SU-DHL-6 (cell line): ENCODE results near the gene NT5DC1.

Experiments
- H2AFZ ChIP-seq: fragments of 200-600 bp; sonication (generic); 2 replicates; pipeline ENCODE4 v1.6.1; 2014; ENCODE audit warnings: low read depth, mild to moderate bottlenecking, moderate library complexity, mixed read lengths, antibody characterized with exemption, low read length; ENCODE audit not compliant: severe bottlenecking
- H3F3A ChIP-seq: fragments of 200-600 bp; shearing (Covaris generic); 2 replicates; pipeline ENCODE4 v1.6.0; 2016; ENCODE audit warnings: antibody characterized with exemption, mild to moderate bottlenecking; ENCODE audit not compliant: insufficient read depth
- H3K27ac ChIP-seq: fragments of 200-600 bp; sonication (generic); 2 replicates; pipeline ENCODE4 v1.5.1; 2016; ENCODE audit warnings: low read depth, mild to moderate bottlenecking, low read length, moderate library complexity, mixed read lengths
- H3K27me3 ChIP-seq: fragments of 200-600 bp; sonication (generic), shearing (Covaris generic); 2 replicates; pipeline ENCODE4 v1.6.0; 2014; ENCODE audit warnings: mild to moderate bottlenecking, low read length
- H3K36me3 ChIP-seq: fragments of 200-600 bp; sonication (generic); 2 replicates; pipeline ENCODE4 v1.6.1; 2014; ENCODE audit warnings: mild to moderate bottlenecking, low read length, mixed read lengths
- H3K4me2 ChIP-seq: fragments of 300-600, 200-600 bp; shearing (Covaris generic), sonication (generic); 2 replicates; pipeline ENCODE4 v1.6.0; 2014; ENCODE audit warnings: low read length, low read depth, mild to moderate bottlenecking; ENCODE audit not compliant: poor library complexity, severe bottlenecking
- H3K4me3 ChIP-seq: fragments of 200-600 bp; sonication (generic); 2 replicates; pipeline ENCODE4 v1.5.1; 2014; ENCODE audit warnings: antibody characterized with exemption, low read length, mild to moderate bottlenecking, mixed read lengths; ENCODE audit not compliant: insufficient read depth, poor library complexity, severe bottlenecking
- H3K79me2 ChIP-seq: fragments of 200-600 bp; sonication (generic); 2 replicates; pipeline ENCODE4 v1.6.1; 2014; ENCODE audit warnings: mild to moderate bottlenecking, low read length, moderate library complexity; ENCODE audit not compliant: insufficient read depth
- H3K9ac ChIP-seq: fragments of 200-600 bp; sonication (generic); 2 replicates; pipeline ENCODE4 v1.7.0; 2014; ENCODE audit warnings: mild to moderate bottlenecking, low read length
- H3K9me2 ChIP-seq: fragments of 200-600 bp; sonication (generic); replicated peaks from 2 replicates; pipeline ENCODE4 v1.6.1; 2014; ENCODE audit warnings: low read length; ENCODE audit not compliant: insufficient read depth
- H3K9me3 ChIP-seq: fragments of 200-600 bp; sonication (generic); 2 replicates; pipeline ENCODE4 v1.6.1; 2014; ENCODE audit warnings: low read length, mixed read lengths; ENCODE audit not compliant: insufficient read depth
- H4K20me1 ChIP-seq: fragments of 200-600 bp; sonication (generic); 2 replicates; pipeline ENCODE4 v1.6.1; 2014; ENCODE audit warnings: low read depth, mild to moderate bottlenecking, antibody characterized with exemption, low read length, moderate library complexity, mixed read lengths
- EZH2phosphoT487 ChIP-seq: fragments of 200-600 bp; sonication (generic), shearing (Covaris generic); conservative IDR thresholded peaks from 2 replicates; pipeline ENCODE4 v1.6.1; 2018; ENCODE audit warnings: mild to moderate bottlenecking, antibody characterized with exemption, low read length, moderate library complexity, mixed read lengths
- TF ChIP-seq, protein P1 (sequence below): fragments of 200-600 bp; sonication (generic); IDR thresholded peaks from one replicate; pipeline ENCODE4 v1.5.1; 2017; ENCODE audit warnings: antibody characterized with exemption, mild to moderate bottlenecking, low read length, moderate library complexity; ENCODE audit not compliant: insufficient read depth, poor library complexity, severe bottlenecking

Gene NT5DC1

DNA sequence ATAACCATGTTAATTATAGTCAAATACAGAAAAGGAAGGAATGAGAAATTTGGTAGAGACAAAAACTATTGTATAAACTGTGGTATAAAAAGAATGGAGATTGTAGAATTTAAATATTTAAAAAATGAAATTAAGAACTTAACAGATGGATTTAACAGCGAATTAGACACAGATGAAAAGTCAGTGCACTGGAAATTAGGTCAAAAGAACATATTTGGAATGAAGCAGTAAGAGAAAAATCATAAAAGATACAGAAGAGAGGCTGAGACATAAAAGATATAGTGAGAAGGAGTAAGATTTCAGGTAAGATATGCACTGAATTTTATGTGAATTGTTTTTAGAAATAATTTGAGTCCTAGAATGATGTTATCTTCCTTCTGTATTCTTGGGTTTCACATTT lies 139.2 kb downstream of the NT5DC1 start:
- TF ChIP-seq, protein P1, sequence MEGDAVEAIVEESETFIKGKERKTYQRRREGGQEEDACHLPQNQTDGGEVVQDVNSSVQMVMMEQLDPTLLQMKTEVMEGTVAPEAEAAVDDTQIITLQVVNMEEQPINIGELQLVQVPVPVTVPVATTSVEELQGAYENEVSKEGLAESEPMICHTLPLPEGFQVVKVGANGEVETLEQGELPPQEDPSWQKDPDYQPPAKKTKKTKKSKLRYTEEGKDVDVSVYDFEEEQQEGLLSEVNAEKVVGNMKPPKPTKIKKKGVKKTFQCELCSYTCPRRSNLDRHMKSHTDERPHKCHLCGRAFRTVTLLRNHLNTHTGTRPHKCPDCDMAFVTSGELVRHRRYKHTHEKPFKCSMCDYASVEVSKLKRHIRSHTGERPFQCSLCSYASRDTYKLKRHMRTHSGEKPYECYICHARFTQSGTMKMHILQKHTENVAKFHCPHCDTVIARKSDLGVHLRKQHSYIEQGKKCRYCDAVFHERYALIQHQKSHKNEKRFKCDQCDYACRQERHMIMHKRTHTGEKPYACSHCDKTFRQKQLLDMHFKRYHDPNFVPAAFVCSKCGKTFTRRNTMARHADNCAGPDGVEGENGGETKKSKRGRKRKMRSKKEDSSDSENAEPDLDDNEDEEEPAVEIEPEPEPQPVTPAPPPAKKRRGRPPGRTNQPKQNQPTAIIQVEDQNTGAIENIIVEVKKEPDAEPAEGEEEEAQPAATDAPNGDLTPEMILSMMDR: no peak
- TF ChIP-seq EZH2phosphoT487: no peak
- Histone ChIP-seq H3K79me2 (no peaks in the 10 kb centered on the region), H2AFZ (no peak overlapping the region), H3K9me2 (no peaks in the 10 kb centered on the region), H3K4me3 (no peak overlapping the region), H3K4me2 (no peak overlapping the region), H3K36me3 (no peaks in the 10 kb centered on the region), H3F3A (no peaks in the 10 kb centered on the region), H3K27me3 (no peaks in the 10 kb centered on the region), H3K27ac (no peak overlapping the region), H3K9me3 (no peaks in the 10 kb centered on the region), H3K9ac (no peak overlapping the region), H4K20me1 (no peaks in the 10 kb centered on the region)

- Histone ChIP-seq H3K27ac (no peak overlapping the region), H3F3A (no peaks in the 10 kb centered on the region), H3K27me3 (no peaks in the 10 kb centered on the region), H3K9ac (no peak overlapping the region), H3K9me2 (no peaks in the 10 kb centered on the region), H3K9me3 (no peaks in the 10 kb centered on the region), H3K4me3 (no peak overlapping the region), H3K79me2 (no peaks in the 10 kb centered on the region), H2AFZ (no peak overlapping the region), H3K36me3 (no peaks in the 10 kb centered on the region), H3K4me2 (no peak overlapping the region), H4K20me1 (no peaks in the 10 kb centered on the region)
- TF ChIP-seq, protein P1: no peak
- TF ChIP-seq EZH2phosphoT487: no peak
These were observed 143.6 kb downstream of the NT5DC1 start for GRCh38 chr6:116244284-116244683.

GRCh38 chr6:116246089-116246488 lies 145.4 kb downstream of the NT5DC1 start:
- no peaks in the 10 kb centered on the region for H4K20me1 ChIP-seq
- H2AFZ ChIP-seq: no peak overlapping the region
- no peaks in the 10 kb centered on the region for H3K9me3 ChIP-seq
- TF ChIP-seq EZH2phosphoT487: no peak
- TF ChIP-seq, protein P1: no peak
- no peaks in the 10 kb centered on the region for H3F3A ChIP-seq
- H3K4me3 ChIP-seq: no peak overlapping the region
- H3K4me2 ChIP-seq: no peak overlapping the region
- no peak overlapping the region for H3K9ac ChIP-seq
- H3K36me3 ChIP-seq: no peaks in the 10 kb centered on the region
- H3K27me3 ChIP-seq: no peaks in the 10 kb centered on the region
- no peaks in the 10 kb centered on the region for H3K79me2 ChIP-seq
- no peak overlapping the region for H3K27ac ChIP-seq
- no peaks in the 10 kb centered on the region for H3K9me2 ChIP-seq
